HEK293T (cell line): ENCODE measurements around the gene LRRC14B.

Source experiments
- BHLHE40 ChIP-seq: fragments of 450-650 bp; IDR thresholded peaks from 2 replicates; pipeline ENCODE4 v1.6.1; 2016; ENCODE audit warnings: mild to moderate bottlenecking, moderate library complexity, borderline replicate concordance
- CTBP1 ChIP-seq: fragments of 450-650 bp; IDR thresholded peaks from 2 replicates; pipeline ENCODE4 v1.6.1; 2016; ENCODE audit warnings: borderline replicate concordance
- ELF4 ChIP-seq: fragments of 450-650 bp; IDR thresholded peaks from 2 replicates; pipeline ENCODE4 v1.6.1; 2017; ENCODE audit warnings: antibody characterized with exemption
- FOXA1 ChIP-seq: fragments of 450-650 bp; IDR thresholded peaks from 2 replicates; pipeline ENCODE4 v1.6.1; 2016; ENCODE audit warnings: mild to moderate bottlenecking
- L3MBTL2 ChIP-seq: fragments of 450-650 bp; conservative IDR thresholded peaks from 2 replicates; pipeline ENCODE4 v1.6.1; 2016; ENCODE audit warnings: mild to moderate bottlenecking
- NFRKB ChIP-seq: fragments of 450-650 bp; IDR thresholded peaks from 2 replicates; pipeline ENCODE4 v1.6.1; 2016; ENCODE audit warnings: mild to moderate bottlenecking, moderate library complexity
- PKNOX1 ChIP-seq: fragments of 450-650 bp; IDR thresholded peaks from 2 replicates; pipeline ENCODE4 v1.6.1; 2016
- SP1 ChIP-seq: fragments of 450-650 bp; IDR thresholded peaks from 2 replicates; pipeline ENCODE4 v1.6.1; 2017
- SUZ12 ChIP-seq: fragments of 450-650 bp; IDR thresholded peaks from 2 replicates; pipeline ENCODE4 v1.6.1; 2016; ENCODE audit warnings: mild to moderate bottlenecking
- TARDBP ChIP-seq: fragments of 450-650 bp; IDR thresholded peaks from 2 replicates; pipeline ENCODE4 v1.6.1; 2016

DNA sequence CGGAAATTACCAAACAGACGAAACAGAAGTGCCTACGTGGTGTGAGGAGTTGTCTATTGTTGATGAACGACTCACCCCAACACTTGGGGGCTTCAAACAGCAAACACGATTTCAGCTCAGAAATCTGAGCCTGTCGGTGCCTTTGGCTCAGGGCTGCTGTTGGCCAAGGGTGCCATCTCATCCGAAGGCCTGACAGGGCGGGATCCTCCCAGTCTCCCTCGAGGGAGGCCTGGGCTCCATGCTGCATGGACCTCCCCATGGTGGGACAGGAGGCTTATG lies 1.3 kb downstream of the LRRC14B start:
- TF ChIP-seq SUZ12 = no peak
- TF ChIP-seq CTBP1 = no peak
- TF ChIP-seq BHLHE40 = no peak
- no peak for TF ChIP-seq TARDBP
- no peak for TF ChIP-seq NFRKB
- no peak for TF ChIP-seq L3MBTL2
- no peak for TF ChIP-seq SP1
- no peak for TF ChIP-seq PKNOX1
- no peak for TF ChIP-seq ELF4
- TF ChIP-seq FOXA1 = no peak
